Thymus (tissue), 11 donors: Measurements from ENCODE around the gene NRAS. TPM values are rescaled to one million over a fixed set of nuclear protein-coding genes. Genes with fewer than 3 reads are reported as not detected.

Experiments
- DNase-seq, 9 donors: peaks; one replicate each; pipeline ENCODE4 v3.0.0-alpha.2; 2013; ENCODE audit warnings: low spot score in 9 of 9, low read depth in 6 of 9, missing footprints in 1 of 9
- H3K27ac ChIP-seq, 2 donors: one replicate each; pipeline ENCODE4 v1.5.1; 2013; ENCODE audit warnings: control low read depth in 1 of 2, low read depth in 1 of 2, low read length in 1 of 2, mild to moderate bottlenecking in 1 of 2, moderate library complexity in 1 of 2
- H3K27me3 ChIP-seq, 2 donors: one replicate each; pipeline ENCODE4 v1.5.1; 2013; ENCODE audit warnings: low read length in 1 of 2; ENCODE audit not compliant: control insufficient read depth in 2 of 2, insufficient read depth in 1 of 2
- H3K36me3 ChIP-seq, 2 donors: one replicate each; pipeline ENCODE4 v1.5.1; 2013; ENCODE audit warnings: low read length in 1 of 2, mild to moderate bottlenecking in 1 of 2, moderate library complexity in 1 of 2; ENCODE audit not compliant: control insufficient read depth in 2 of 2, insufficient read depth in 2 of 2
- H3K4me1 ChIP-seq, 2 donors: one replicate each; pipeline ENCODE4 v1.5.1; 2013; ENCODE audit warnings: low read length in 2 of 2; ENCODE audit not compliant: control insufficient read depth in 2 of 2, insufficient read depth in 2 of 2
- H3K4me3 ChIP-seq, 2 donors: one replicate each; pipeline ENCODE4 v1.5.1; 2013; ENCODE audit warnings: low read length in 2 of 2, control low read depth in 1 of 2, mild to moderate bottlenecking in 1 of 2
- H3K9me3 ChIP-seq, 2 donors: one replicate each; pipeline ENCODE4 v1.5.1; 2013; ENCODE audit warnings: low read length in 1 of 2, mild to moderate bottlenecking in 1 of 2; ENCODE audit not compliant: control insufficient read depth in 2 of 2, insufficient read depth in 1 of 2
- WGBS: extraction: QIAGEN DNeasy Blood & Tissue Kit; methylation state at CpG from one replicate; pipeline ENCODE4 v1.1.7; 2013; 5-methylcytosine and 5-hydroxymethylcytosine counted together
- polyA plus RNA-seq: library from polyadenylated mRNA; stranded (reverse); fragments of 200-250 nt; gene quantifications from one replicate; pipeline ENCODE4 v1.2.3, GENCODE V29; 2013
- total RNA-seq: library from RNA; stranded (reverse); fragments of 120-200 nt; gene quantifications from one replicate; pipeline ENCODE4 v1.2.4, GENCODE V29; 2013
- donor health status: healthy.

Gene NRAS
- total and polyA plus RNA-seq, 2 donors, result 33.3 to 54.7 TPM

GRCh38 chr1:114740331-114740730, 23.8 kb upstream of the NRAS start:
- Histone ChIP-seq H3K4me3 (no peak overlapping the region), H3K27ac (no peak overlapping the region), H3K9me3 (no peaks in the 10 kb centered on the region), H3K4me1 (no peaks in the 10 kb centered on the region), H3K36me3 (peaks cover 17 to 54% of the 10 kb centered on the region in 2 donors), H3K27me3 (no peaks in the 10 kb centered on the region)
- 99% methylated on average over 1 of the region's 1 CpG for WGBS
- DNase-seq, result no peak

GRCh38 chr1:114737314-114737849, 20.8 kb upstream of the NRAS start:
- H3K36me3 ChIP-seq, result peaks cover 25 to 68% of the 10 kb centered on the region in 2 donors
- 99% methylated on average over 6 of the region's 6 CpGs for WGBS
- no peak for DNase-seq
- H3K27ac ChIP-seq, result no peak overlapping the region
- H3K4me3 ChIP-seq, result no peak overlapping the region
- no peaks in the 10 kb centered on the region for H3K9me3 ChIP-seq
- no peaks in the 10 kb centered on the region for H3K27me3 ChIP-seq
- H3K4me1 ChIP-seq, result no peaks in the 10 kb centered on the region

GRCh38 chr1:114735479-114735878, 18.9 kb upstream of the NRAS start:
- Histone ChIP-seq H3K27me3 (no peaks in the 10 kb centered on the region), H3K27ac (no peak overlapping the region), H3K36me3 (peaks cover 26 to 79% of the 10 kb centered on the region in 2 donors), H3K4me1 (no peaks in the 10 kb centered on the region), H3K9me3 (no peaks in the 10 kb centered on the region), H3K4me3 (no peak overlapping the region)
- DNase-seq, result no peak
- 100% methylated on average over 1 of the region's 1 CpG for WGBS

GRCh38 chr1:114729782-114730181, 13.2 kb upstream of the NRAS start:
- Histone ChIP-seq H3K4me1 (no peaks in the 10 kb centered on the region), H3K27ac (no peak overlapping the region), H3K9me3 (no peaks in the 10 kb centered on the region), H3K27me3 (no peaks in the 10 kb centered on the region), H3K4me3 (no peak overlapping the region), H3K36me3 (peaks cover 27 to 90% of the 10 kb centered on the region in 2 donors)
- DNase-seq, result no peak
- WGBS, result 99% methylated on average over 1 of the region's 1 CpG

- no peak overlapping the region for H3K27ac ChIP-seq
- H3K27me3 ChIP-seq, result no peaks in the 10 kb centered on the region
- peaks cover 33 to 92% of the 10 kb centered on the region in 2 donors for H3K36me3 ChIP-seq
- H3K4me3 ChIP-seq, result no peak overlapping the region
- WGBS, result 96% methylated on average over 2 of the region's 2 CpGs
- no peak for DNase-seq
- no peaks in the 10 kb centered on the region for H3K9me3 ChIP-seq
- H3K4me1 ChIP-seq, result no peaks in the 10 kb centered on the region
Observed at GRCh38 chr1:114728553-114728952, 12.0 kb upstream of the NRAS start.

- Histone ChIP-seq H3K36me3 (peaks cover 28 to 93% of the 10 kb centered on the region in 2 donors), H3K27me3 (no peaks in the 10 kb centered on the region), H3K4me1 (no peaks in the 10 kb centered on the region), H3K4me3 (no peak overlapping the region), H3K27ac (no peak overlapping the region), H3K9me3 (no peaks in the 10 kb centered on the region)
- DNase-seq, result no peak
- WGBS, result 96% methylated on average over 1 of the region's 1 CpG
Observed at GRCh38 chr1:114725230-114725629, 8.7 kb upstream of the NRAS start.

GRCh38 chr1:114723915-114724314, 7.3 kb upstream of the NRAS start:
- H3K36me3 ChIP-seq, result peaks cover 32 to 95% of the 10 kb centered on the region in 2 donors
- 100% methylated on average over 1 of the region's 1 CpG for WGBS

GRCh38 chr1:114723457-114723856, 6.9 kb upstream of the NRAS start:
- H3K27ac ChIP-seq, result no peak overlapping the region
- 48% methylated on average over 1 of the region's 1 CpG for WGBS
- peaks cover 36 to 95% of the 10 kb centered on the region in 2 donors for H3K36me3 ChIP-seq
- no peaks in the 10 kb centered on the region for H3K4me1 ChIP-seq
- no peaks in the 10 kb centered on the region for H3K9me3 ChIP-seq
- H3K4me3 ChIP-seq, result no peak overlapping the region
- no peaks in the 10 kb centered on the region for H3K27me3 ChIP-seq
- no peak for DNase-seq

More at GRCh38 chr1:114723915-114724314, 7.3 kb upstream of the NRAS start:
- Histone ChIP-seq H3K4me3 (no peak overlapping the region), H3K9me3 (no peaks in the 10 kb centered on the region), H3K27me3 (no peaks in the 10 kb centered on the region), H3K27ac (no peak overlapping the region), H3K4me1 (no peaks in the 10 kb centered on the region)
- no peak for DNase-seq

GRCh38 chr1:114720492-114720891, 3.9 kb upstream of the NRAS start:
- 94% methylated on average over 4 of the region's 4 CpGs for WGBS
- no peaks in the 10 kb centered on the region for H3K27me3 ChIP-seq
- H3K4me3 ChIP-seq, result no peak overlapping the region
- H3K4me1 ChIP-seq, result peaks cover 7% of the 10 kb centered on the region in 2 donors
- peaks cover 31 to 83% of the 10 kb centered on the region in 2 donors for H3K36me3 ChIP-seq
- no peak overlapping the region for H3K27ac ChIP-seq
- H3K9me3 ChIP-seq, result no peaks in the 10 kb centered on the region
- DNase-seq, result no peak
